Activated CD4-positive, alpha-beta T cell treated with anti-CD3 and anti-CD28 coated beads, Interleukin-2, amount 10 ng/mL, durations not matched to agents 7 days and 5 days (primary cell): ENCODE results near the gene CAND2. TPM values are rescaled to one million over a fixed set of nuclear protein-coding genes. Genes with fewer than 3 reads are reported as not detected.

Experiments used
- CTCF ChIA-PET: fragments of 350-600 bp; sonication (Branson Sonifier 250); formaldehyde crosslinking; loops from one replicate; lab custom pipeline; 2021; ENCODE audit warnings: antibody characterized with exemption; lab: Charles Lee
- POLR2A ChIA-PET: fragments of 350-600 bp; sonication (Branson Sonifier 250); formaldehyde crosslinking; loops from one replicate; lab custom pipeline; 2021; ENCODE audit warnings: antibody characterized with exemption; lab: Charles Lee
- DNase-seq: peaks from one replicate; pipeline ENCODE4 v3.0.0-alpha.2; 2020
- H3K27ac Mint-ChIP-seq: one replicate; pipeline ENCODE4 v1.8.0; 2021; ENCODE audit warnings: mild to moderate bottlenecking, moderate library complexity, mixed read lengths
- H3K27me3 Mint-ChIP-seq: one replicate; pipeline ENCODE4 v1.8.0; 2021; ENCODE audit warnings: mixed read lengths
- H3K36me3 Mint-ChIP-seq: one replicate; pipeline ENCODE4 v1.8.0; 2021; ENCODE audit warnings: low read depth, mixed read lengths
- H3K4me1 Mint-ChIP-seq: one replicate; pipeline ENCODE4 v1.8.0; 2021; ENCODE audit warnings: mixed read lengths
- H3K4me3 Mint-ChIP-seq: one replicate; pipeline ENCODE4 v1.8.0; 2021; ENCODE audit warnings: mild to moderate bottlenecking, moderate library complexity, mixed read lengths
- H3K9me3 Mint-ChIP-seq: one replicate; pipeline ENCODE4 v1.8.0; 2021; ENCODE audit warnings: mixed read lengths
- total RNA-seq, 2 experiments: library from RNA; stranded (reverse); gene quantifications; one replicate each; pipeline ENCODE4 v1.2.3, GENCODE V29; 2021

CAND2 gene
- total RNA-seq, result under 1 TPM; 0.84 to 0.98 TPM

DNA sequence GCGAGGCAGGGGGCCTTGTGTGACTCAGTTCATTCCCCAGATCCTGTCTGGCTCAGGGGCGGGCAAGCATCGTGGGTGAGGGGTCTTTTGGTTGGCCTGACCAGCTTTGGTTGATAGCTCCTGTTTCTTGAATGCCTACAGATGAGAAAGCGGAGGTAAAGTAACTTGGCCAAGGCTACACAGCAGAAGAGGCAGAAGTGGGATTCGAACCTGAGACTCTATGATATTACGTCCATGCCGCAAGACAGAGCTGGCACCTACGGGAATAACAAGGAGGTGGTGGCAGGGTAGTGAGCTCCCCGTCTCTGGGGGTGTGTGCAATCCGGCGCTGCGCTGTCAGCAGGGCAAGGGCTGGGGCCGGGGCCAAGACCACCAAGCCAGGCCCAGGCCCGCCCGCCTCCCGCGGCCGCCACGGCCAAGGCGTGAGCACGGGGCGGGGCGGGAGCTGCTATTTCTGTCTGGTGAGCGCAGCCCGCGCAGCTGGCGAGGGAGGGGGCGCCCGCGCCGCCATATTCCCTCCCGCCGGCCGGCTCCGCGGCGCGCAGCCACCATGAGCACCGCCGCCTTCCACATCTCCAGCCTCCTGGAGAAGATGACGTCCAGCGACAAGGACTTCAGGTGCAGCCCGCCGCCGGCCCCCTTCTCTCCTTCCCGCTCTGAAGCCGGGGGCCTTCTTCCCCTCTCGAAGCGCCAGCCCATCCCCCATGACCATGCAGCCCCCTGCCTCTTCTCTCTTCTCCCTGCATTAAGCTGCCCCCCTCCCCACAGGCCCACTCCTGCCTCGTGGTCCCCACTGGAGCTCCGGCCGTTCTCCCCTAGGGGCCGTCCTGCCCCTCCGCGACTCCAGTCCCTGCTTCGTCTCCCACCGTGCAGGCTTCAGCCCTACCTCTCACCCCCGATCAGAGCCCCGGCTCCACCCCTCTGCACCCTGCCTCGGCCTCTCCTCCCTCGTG lies at the start of gene CAND2:
CAND2 (plus strand) TSS at position 510 of the 953 bp plus-strand sequence; CDS start at position 551, 41 bp downstream.
- Mint-ChIP-seq H3K27me3 (peaks cover 22% of the 10 kb centered on the region), H3K27ac (no peak within 1 kb of the TSS), H3K4me3 (peak within 1 kb of the TSS; percentile 65), H3K9me3 (no peaks in the 10 kb centered on the region), H3K4me1 (peaks cover 6% of the 10 kb centered on the region), H3K36me3 (no peaks in the 10 kb centered on the region)
- ChIA-PET CTCF (interaction anchor here (0.6 to 1.9 kb wide), 4 partner anchors 14 to 79 kb away, joined by 3 to 12 read pairs (median 6); partner anchors contain the start of gene RPL32), POLR2A (interaction anchor here (0.6 to 1.2 kb wide), 2 partner anchors 45 to 134 kb away, joined by 3 read pairs; partner anchors contain the start of gene RPL32)
- DNase-seq, result peak; percentile 24

DNA sequence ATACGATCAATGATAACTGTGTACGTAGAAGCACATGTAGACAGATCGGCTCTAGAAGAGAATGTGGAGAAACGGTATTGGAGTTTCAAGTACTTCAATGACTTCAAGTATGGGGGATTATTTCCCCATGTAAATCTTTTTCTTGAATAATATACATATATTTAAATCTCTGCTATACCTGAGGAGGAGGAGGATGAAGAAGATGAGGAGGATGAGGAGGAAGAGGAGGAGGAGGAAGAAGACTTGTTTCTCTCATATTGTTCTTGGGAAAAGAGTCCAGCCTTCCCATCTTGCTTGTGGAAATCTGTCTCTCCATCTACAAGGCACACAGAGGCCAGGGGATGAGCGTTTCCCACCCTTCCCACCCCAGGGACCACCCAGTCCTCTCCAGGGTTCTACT lies 48.0 kb upstream of the CAND2 start:
- peaks cover 5% of the 10 kb centered on the region for H3K4me1 Mint-ChIP-seq
- H3K4me3 Mint-ChIP-seq, result no peak overlapping the region
- no peak for DNase-seq
- H3K27ac Mint-ChIP-seq, result no peak overlapping the region
- CTCF ChIA-PET, result interaction anchor here (0.5 kb wide), 1 partner anchor 492 kb away, joined by 3 read pairs; no protein-coding TSS in a partner anchor
- POLR2A ChIA-PET, result no interaction called here
- H3K27me3 Mint-ChIP-seq, result peaks cover 15% of the 10 kb centered on the region
- no peaks in the 10 kb centered on the region for H3K9me3 Mint-ChIP-seq
- H3K36me3 Mint-ChIP-seq, result no peaks in the 10 kb centered on the region

DNA sequence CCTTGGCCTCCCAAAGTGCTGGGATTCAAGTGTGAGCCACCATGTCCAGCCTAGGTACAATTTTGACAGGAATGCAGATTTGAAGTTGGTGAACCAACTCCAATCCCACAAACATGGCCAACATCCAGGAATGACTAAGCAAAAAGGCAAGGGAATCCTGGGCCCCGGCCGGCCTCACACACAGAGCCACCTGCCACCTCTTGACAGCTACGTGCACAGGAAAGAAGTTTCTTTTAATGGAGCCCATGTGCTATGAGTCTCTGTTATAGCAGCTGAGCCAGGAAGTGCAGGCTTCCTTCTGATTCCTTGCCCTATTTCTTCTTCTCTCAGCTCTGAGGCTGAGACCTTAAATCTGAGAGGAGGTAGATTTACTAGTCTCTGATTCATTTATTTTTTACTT lies 46.3 kb upstream of the CAND2 start:
- no peak overlapping the region for H3K4me3 Mint-ChIP-seq
- peaks cover 6% of the 10 kb centered on the region for H3K27me3 Mint-ChIP-seq
- ChIA-PET POLR2A (no interaction called here), CTCF (interaction anchor here (1.9 kb wide), 1 partner anchor 60 kb away, joined by 5 read pairs; no protein-coding TSS in a partner anchor)
- peaks cover 5% of the 10 kb centered on the region for H3K4me1 Mint-ChIP-seq
- no peak for DNase-seq
- H3K9me3 Mint-ChIP-seq, result no peaks in the 10 kb centered on the region
- H3K36me3 Mint-ChIP-seq, result no peaks in the 10 kb centered on the region
- no peak overlapping the region for H3K27ac Mint-ChIP-seq

DNA sequence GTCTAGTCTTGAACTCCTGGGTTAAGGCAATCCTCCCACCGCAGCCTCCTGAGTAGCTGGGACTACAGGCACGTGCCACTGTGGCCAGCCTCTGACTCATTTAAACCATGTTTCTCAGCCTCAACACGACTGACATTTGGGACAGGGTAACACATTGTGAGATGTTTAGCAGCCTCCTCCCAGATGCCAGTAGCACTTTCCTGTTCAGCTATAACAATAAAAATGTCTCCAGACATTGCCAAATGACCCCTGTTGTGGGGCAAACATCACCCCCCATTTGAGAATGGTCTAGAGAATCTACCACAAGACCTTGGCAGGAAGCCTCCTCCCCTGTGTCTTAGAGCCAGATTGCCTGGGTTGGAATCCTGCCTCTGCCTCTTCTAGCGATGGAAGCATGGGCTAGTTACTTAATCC lies 45.8 kb upstream of the CAND2 start:
- Mint-ChIP-seq H3K9me3 (no peaks in the 10 kb centered on the region), H3K4me1 (peaks cover 7% of the 10 kb centered on the region), H3K4me3 (no peak overlapping the region), H3K27ac (no peak overlapping the region), H3K36me3 (no peaks in the 10 kb centered on the region), H3K27me3 (peaks cover 6% of the 10 kb centered on the region)
- ChIA-PET POLR2A (no interaction called here), CTCF (interaction anchor here (1.9 kb wide), 1 partner anchor 60 kb away, joined by 5 read pairs; no protein-coding TSS in a partner anchor)
- DNase-seq, result peak; percentile 12

DNA sequence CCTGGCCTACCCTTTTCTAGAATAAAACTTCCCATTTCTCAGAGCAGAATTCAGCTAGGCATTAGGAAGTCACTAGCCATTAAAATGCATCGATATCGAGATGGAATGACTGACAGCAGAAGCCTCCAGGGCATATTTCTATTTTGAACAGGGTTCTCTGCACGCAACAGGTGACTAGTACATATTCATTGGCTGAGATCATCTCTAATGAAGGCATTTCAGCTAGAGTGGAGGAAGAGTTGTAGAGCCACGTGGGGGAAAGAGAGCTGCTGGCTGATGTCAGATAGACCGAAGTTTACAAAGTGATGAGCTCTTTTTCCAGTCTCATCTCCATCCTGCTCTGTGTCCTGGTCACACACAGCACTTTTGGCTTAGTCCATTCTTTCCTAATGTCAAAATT lies 44.9 kb upstream of the CAND2 start:
- H3K4me1 Mint-ChIP-seq, result peaks cover 9% of the 10 kb centered on the region
- H3K9me3 Mint-ChIP-seq, result no peaks in the 10 kb centered on the region
- peaks cover 6% of the 10 kb centered on the region for H3K27me3 Mint-ChIP-seq
- no peak overlapping the region for H3K4me3 Mint-ChIP-seq
- CTCF ChIA-PET, result interaction anchor here (0.5 to 2.1 kb wide), 3 partner anchors 30 to 59 kb away, joined by 3 to 5 read pairs (median 4); no protein-coding TSS in a partner anchor
- no peaks in the 10 kb centered on the region for H3K36me3 Mint-ChIP-seq
- no peak for DNase-seq
- POLR2A ChIA-PET, result no interaction called here
- no peak overlapping the region for H3K27ac Mint-ChIP-seq

DNA sequence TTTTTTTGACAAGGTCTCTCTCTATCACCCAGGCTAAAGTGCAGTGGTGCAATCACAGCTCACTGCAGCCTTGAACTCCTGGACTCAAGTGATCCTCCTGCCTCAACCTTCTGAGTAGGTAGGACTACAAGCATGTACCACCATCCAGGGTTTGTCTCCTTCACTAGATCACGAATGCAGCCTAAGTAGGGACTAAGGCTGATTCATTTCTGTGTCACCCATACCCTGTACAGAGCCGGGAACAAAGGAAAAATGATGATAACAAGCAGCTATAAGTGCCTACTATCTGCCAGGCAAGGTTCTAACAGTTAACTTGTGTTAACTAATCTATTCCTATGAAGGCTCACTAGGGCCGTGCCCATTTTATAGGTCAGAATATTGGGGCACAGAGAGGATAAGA lies 44.4 kb upstream of the CAND2 start:
- Mint-ChIP-seq H3K27me3 (peaks cover 9% of the 10 kb centered on the region), H3K36me3 (no peaks in the 10 kb centered on the region), H3K9me3 (no peaks in the 10 kb centered on the region), H3K4me3 (no peak overlapping the region), H3K27ac (no peak overlapping the region), H3K4me1 (peaks cover 9% of the 10 kb centered on the region)
- POLR2A ChIA-PET, result no interaction called here
- DNase-seq, result no peak
- CTCF ChIA-PET, result interaction anchor here (0.5 to 2.1 kb wide), 4 partner anchors 13 to 58 kb away, joined by 3 to 5 read pairs (median 4); no protein-coding TSS in a partner anchor

DNA sequence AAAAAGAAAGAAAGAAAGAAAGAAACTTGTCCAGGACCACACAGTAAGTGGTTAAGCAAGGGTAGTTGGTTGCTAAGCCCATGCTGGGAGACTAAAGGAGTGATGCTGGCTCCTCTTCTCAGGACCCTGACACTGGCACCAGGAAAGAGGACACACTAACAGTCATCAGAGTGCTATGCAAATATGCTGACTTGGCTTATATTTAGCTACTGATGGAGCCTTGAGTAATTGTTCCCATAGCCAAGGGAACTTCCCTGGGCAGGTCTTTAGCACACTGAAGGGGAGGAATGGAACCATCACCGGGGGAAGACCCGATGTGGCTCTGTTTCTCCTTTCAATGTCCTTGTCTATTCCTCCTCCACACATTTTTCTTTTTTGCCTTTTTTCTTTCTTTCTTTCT lies 43.7 kb upstream of the CAND2 start:
- CTCF ChIA-PET, result interaction anchor here (0.6 to 2.1 kb wide), 3 partner anchors 12 to 53 kb away, joined by 4 read pairs; no protein-coding TSS in a partner anchor
- Mint-ChIP-seq H3K36me3 (no peaks in the 10 kb centered on the region), H3K27ac (no peak overlapping the region), H3K9me3 (no peaks in the 10 kb centered on the region), H3K4me1 (peaks cover 9% of the 10 kb centered on the region), H3K4me3 (no peak overlapping the region), H3K27me3 (peaks cover 9% of the 10 kb centered on the region)
- POLR2A ChIA-PET, result no interaction called here
- DNase-seq, result no peak

DNA sequence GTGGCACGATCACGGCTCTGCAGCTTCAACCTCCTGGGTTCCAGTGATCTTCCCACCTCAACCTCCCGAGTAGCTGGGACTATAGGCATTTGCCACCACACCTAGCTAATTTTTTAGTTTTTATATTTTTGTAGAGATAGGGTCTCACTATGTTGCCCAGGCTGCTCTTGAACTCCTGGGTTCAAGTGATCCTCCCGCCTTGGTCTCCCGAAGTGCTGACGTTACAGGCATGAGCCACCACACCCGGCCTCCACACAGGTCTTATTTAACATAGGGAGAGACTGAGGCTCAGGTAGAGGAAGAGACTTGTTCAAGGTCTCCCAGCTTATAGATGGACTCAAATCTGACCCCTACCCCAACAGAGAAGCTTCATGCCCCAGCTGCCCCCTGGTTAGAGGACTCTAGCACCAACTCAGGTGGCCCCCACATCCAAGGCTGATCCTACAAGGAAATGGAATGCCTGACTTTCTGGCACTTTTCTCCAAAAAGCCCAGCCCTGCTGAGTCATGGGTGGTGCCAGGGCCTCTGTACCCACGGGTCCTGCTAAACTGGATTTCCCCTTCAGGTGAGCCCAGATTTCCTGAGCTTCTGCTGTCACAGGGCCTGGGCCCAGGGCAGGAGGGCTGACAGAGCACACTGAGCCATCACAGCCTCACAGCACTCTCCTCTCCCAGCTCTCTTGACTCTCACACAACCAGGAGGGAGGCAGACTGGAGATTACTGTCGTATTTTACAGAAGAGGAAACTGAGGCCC lies 43.0 kb upstream of the CAND2 start:
- POLR2A ChIA-PET, result no interaction called here
- DNase-seq, result no peak
- Mint-ChIP-seq H3K9me3 (no peaks in the 10 kb centered on the region), H3K36me3 (no peaks in the 10 kb centered on the region), H3K27ac (no peak overlapping the region), H3K4me3 (no peak overlapping the region), H3K27me3 (peaks cover 3% of the 10 kb centered on the region), H3K4me1 (peaks cover 11% of the 10 kb centered on the region)
- CTCF ChIA-PET, result interaction anchor here (1.0 to 2.1 kb wide), 4 partner anchors 9 to 54 kb away, joined by 4 to 7 read pairs (median 4); no protein-coding TSS in a partner anchor

DNA sequence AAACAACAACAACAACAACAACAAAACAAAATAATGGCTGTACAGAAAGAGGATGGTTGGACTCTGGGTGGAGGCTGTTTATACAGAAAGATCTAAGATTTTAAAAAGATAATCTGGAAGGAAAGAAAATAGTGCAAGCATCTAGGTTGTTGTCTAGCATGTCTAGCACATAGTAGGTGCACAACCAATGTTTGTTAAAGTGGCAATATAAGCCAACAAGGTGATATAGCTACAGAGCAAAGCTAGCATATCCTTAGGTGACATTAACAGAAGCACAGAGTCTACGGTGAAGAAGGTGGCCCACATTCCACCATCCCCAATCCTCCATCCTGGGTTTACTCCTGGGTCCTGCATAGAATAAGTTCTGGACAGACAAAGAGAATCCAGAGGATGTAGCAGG lies 42.2 kb upstream of the CAND2 start:
- H3K36me3 Mint-ChIP-seq, result no peaks in the 10 kb centered on the region
- no peak overlapping the region for H3K4me3 Mint-ChIP-seq
- no peaks in the 10 kb centered on the region for H3K9me3 Mint-ChIP-seq
- peaks cover 11% of the 10 kb centered on the region for H3K4me1 Mint-ChIP-seq
- H3K27ac Mint-ChIP-seq, result no peak overlapping the region
- DNase-seq, result no peak
- H3K27me3 Mint-ChIP-seq, result peaks cover 3% of the 10 kb centered on the region
- ChIA-PET CTCF (interaction anchor here (1.0 to 1.5 kb wide), 3 partner anchors 10 to 20 kb away, joined by 4 to 7 read pairs (median 5); no protein-coding TSS in a partner anchor), POLR2A (no interaction called here)

DNA sequence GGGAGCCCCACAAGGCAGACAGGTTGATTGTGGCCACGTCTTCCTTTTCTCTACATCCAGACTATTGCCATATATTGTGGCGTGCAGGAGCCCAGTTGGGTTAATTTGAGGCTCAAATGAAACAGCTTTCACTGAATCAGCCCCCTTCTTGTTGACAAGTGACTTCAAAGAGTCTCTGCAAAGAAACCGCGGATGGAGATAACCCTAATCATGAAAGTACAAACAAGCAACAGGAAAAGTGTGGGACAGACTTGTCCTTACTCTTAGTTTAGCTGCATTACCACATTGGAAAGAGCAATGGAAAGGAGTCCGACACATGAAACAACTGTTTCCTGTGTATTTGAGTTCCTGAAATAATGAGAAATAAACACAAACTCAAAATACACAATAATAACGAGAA lies 40.7 kb upstream of the CAND2 start:
- Mint-ChIP-seq H3K4me3 (no peak overlapping the region), H3K36me3 (no peaks in the 10 kb centered on the region), H3K4me1 (peaks cover 10% of the 10 kb centered on the region), H3K27ac (no peak overlapping the region), H3K27me3 (peaks cover 3% of the 10 kb centered on the region), H3K9me3 (no peaks in the 10 kb centered on the region)
- POLR2A ChIA-PET, result no interaction called here
- CTCF ChIA-PET, result interaction anchor here (1.6 kb wide), 1 partner anchor 36 kb away, joined by 3 read pairs; no protein-coding TSS in a partner anchor
- no peak for DNase-seq

DNA sequence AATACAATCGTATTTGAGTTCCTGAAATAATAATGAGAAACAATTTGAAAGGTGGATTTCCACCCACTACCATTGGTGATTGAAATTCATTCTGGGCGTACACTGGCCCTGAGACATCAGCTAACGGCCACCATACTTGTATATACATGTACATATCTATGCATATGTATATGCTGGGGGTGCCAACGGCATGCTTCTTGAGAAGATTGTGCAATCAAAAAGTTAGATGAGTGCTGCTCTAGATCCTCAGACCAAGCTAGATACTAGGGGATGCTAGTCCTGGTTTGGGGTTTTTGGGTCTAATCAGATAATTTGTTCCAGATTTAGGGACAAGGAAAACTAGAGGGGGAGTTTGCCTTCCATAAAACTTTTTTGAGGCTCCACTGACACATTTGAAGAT lies 40.3 kb upstream of the CAND2 start:
- ChIA-PET CTCF (interaction anchor here (1.6 kb wide), 1 partner anchor 37 kb away, joined by 3 read pairs; no protein-coding TSS in a partner anchor), POLR2A (no interaction called here)
- no peak for DNase-seq
- H3K27ac Mint-ChIP-seq, result no peak overlapping the region
- H3K27me3 Mint-ChIP-seq, result peaks cover 3% of the 10 kb centered on the region
- H3K36me3 Mint-ChIP-seq, result no peaks in the 10 kb centered on the region
- no peak overlapping the region for H3K4me3 Mint-ChIP-seq
- no peaks in the 10 kb centered on the region for H3K9me3 Mint-ChIP-seq
- H3K4me1 Mint-ChIP-seq, result peaks cover 7% of the 10 kb centered on the region

DNA sequence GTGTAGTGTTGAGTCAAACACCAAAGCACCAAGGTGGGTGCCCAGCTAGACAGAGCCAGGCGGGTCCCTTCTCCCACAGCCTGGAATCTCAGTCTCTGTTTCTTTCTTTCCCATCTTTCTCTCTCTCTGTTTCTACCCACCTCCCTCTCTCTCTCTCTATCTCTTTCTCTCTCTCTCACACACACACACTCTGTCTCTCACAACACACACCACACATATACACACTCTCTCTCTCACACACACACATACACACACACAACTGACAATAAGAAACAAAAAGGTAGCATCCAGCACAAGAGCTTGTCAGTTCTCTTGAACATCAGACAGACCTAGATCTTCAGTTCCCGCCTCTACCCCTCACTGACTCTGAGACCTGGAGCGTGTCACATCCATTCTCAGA lies 39.8 kb upstream of the CAND2 start:
- Mint-ChIP-seq H3K4me3 (no peak overlapping the region), H3K27ac (no peak overlapping the region), H3K27me3 (peaks cover 3% of the 10 kb centered on the region), H3K4me1 (peaks cover 7% of the 10 kb centered on the region), H3K9me3 (no peaks in the 10 kb centered on the region), H3K36me3 (no peaks in the 10 kb centered on the region)
- DNase-seq, result no peak
- ChIA-PET POLR2A (no interaction called here), CTCF (interaction anchor here (0.7 to 1.6 kb wide), 2 partner anchors 37 to 262 kb away, joined by 3 to 4 read pairs; no protein-coding TSS in a partner anchor)
